Activated CD4-positive, CD25-positive, alpha-beta regulatory T cell treated with anti-CD3 and anti-CD28 coated beads, Interleukin-2, amount 50 U/mL, for 24 hours (primary cell): ENCODE measurements around the gene CCDC167.
"Not testable (repeated sequence)": the region's sequence is repeated elsewhere in the genome, so short reads cannot be mapped to it uniquely, and the experiment has no call there.

Experiments
- ATAC-seq, 2 donors: fragments of 150-1000 bp; cut with Tn5 transposase; one replicate each; pipeline ENCODE4 v1.10.0; 2021; ENCODE audit warnings: mild to moderate bottlenecking in 1 of 2, moderate library complexity in 1 of 2

The CCDC167 gene

DNA sequence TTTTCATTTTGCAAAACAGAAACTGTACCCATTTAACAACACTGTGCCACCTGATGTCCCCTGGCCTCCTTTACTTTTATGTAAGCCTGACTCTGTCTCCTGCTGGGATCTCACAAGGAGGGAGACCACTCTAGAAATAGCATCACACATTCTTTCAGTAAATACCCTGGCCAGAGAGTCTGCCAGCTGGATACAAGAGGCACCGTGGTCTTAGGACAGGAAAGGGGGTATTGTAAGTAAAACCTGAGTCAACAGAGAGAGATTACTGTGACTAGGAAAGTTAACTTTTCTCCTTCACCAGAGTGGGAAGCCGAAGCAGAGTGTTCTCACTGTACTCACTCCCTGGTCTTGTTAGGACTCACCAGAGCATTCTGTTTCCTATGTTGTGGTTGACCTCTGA, 38.9 kb downstream of the CCDC167 start:
- ATAC-seq: no peak

DNA sequence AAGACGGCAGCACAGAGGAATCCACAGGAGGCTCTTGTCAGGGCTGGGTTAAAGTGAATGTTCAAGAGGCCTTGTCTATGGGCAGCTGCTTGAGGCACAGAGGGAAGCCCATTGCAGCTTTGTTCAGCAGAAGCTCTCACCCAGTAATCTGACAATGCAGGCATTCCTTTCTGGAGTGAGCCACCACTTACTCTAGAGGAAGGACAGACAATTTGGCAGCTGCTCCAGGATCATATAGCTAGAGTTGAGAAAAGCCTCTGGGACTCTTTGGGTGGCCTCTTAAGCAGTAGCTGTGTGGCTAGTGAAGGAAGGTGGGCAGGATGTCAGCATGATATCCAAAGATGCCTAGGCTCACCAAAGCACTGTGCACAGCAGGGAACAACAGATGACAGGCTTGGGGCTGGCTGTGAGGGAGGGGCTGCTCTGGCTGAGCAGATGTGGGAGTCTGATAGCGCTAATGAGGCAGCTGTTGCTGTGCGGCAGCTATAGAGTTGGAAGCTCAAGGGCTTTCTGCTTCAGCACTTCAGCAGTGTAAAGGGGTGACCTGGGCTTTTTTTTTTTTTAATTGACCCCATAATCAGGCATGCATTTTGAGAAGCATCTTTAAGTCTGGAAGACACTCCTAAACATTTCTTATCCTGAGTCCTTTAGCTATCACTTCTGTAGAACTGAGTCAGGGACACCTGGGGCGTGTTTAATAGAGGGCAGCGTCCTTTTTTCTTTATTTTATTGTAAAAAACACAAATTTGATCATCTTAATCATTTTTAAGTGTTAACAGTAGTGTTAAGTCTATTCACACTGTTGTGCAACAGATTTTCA, 39.5 kb downstream of the CCDC167 start:
- no peak for ATAC-seq

DNA sequence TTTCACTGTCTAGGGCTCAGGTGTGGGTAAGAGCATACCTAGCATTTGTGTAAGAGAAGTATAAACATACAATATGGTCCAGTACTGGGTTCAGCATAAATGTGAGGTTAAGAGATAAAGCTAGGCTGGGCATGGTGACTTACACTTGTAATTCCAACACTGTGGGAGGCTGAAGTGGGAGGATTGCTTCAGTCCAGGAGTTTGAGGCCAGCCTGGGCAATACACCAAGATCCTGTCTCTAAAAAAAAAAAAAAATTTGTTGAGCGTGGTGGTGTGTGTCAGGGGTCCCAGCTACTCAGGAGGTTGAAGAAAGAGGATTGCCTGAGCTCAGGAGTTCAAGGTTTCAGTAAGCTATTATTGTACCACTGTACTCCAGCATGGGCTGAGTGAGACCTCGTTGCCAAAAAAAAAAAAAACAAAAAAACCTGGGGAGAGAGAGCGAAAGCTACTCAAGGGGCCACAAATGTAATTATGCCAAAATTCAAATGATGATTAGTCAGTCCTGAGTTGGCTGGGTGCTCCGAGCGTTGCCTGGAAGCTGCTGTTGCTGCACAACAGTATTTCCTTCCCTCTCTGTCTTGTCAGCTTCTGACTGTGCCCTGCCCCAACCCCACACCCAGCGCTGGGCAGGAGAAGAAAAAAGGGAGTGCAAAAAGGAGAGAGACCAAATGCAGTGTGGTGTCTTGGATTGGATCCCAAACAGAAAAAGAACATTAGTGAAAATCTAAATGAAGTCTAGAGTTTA, 42.7 kb downstream of the CCDC167 start:
- no peak for ATAC-seq

DNA sequence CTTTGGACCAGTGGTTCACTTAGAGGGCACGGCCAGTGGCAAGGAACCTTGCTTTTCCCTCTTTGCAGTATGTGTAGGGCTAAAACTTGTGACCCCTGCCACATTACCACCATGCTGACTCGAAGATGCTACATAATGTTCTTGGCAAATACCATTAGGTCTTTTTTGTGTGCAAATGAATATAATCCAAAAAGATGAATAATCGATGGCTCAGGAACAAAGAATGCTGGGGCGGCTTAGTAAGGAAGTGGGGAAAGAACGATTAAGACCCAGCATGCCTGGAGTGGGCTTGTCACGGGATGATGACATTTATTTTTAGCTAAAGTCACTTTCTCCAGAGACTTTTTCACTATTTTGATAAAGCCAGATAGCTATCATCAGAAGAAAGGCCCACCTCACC, 43.6 kb downstream of the CCDC167 start:
- ATAC-seq: no peak

DNA sequence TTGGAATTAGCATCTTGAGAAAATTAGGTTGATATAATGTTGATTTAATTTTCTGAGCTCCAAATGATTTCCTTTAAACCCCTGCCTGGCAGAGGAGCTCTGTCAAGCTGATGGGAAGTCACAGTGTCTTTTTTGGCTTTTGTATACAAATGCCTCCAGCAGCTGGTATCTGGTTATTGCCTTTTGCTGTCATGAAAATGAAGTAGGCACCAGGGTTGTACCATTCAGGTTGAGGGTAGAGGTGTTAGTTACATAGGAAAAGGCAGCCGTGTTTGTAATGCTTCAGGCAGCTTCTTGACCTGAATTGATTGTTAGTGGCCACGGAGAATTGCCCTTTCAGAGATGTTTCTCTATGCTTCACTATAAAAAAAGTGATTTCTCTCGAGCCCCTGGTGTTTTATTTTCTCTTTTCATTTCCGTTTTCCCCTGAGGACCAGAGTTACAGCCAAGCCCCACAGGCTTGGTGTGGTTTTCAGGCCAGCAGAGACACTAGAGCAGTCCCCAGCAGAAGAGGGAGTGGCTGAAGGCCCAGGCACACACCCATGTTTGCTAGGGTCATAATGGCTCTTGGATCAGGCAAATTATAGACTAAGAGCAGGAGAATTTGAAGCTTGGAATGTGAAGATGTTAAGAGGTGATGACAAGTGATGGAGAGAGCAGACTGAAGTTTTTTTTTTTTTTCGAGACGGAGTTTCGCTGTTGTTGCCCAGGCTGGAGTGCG, 45.1 kb downstream of the CCDC167 start:
- ATAC-seq: no peak

DNA sequence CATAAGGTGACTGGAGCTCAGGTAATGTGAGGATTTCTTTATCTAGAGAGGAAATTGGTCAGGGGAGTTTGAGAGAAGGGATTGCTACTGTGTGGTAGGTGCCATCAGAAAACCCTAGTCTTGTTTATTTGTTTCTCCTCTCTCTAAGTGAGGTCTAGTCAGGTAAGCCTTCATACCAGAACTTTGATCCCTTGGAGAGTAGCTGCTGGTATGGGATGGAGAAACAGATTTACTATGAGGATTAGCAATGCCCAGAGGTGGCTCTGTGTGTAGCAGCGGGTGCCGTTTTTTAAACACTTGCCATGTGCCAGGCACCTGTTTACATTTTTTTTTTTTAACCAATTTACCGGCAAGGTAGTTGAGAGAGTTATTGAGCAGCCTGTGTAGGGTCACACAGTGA, 47.2 kb downstream of the CCDC167 start:
- no peak for ATAC-seq

- no peak for ATAC-seq
Measured at GRCh38 chr6:37451441-37452193, 48.1 kb downstream of the CCDC167 start.

- no peak for ATAC-seq
Measured at GRCh38 chr6:37449984-37450383, 49.7 kb downstream of the CCDC167 start.

DNA sequence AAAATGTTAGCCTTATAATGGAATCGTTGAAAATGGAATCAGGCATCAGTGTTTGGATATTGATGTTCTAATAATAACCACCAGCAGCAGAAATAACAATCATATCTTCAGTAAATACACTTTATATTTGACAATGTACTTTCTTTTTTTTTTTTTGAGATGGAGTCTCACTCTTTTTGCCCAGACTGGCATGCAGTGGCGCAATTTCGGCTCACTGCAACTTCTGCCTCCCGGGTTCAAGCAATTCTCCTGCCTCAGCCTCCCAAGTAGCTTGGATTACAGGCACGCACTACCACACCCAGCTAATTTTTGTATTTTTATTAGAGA, 56.5 kb downstream of the CCDC167 start:
- not testable (repeated sequence) for ATAC-seq

DNA sequence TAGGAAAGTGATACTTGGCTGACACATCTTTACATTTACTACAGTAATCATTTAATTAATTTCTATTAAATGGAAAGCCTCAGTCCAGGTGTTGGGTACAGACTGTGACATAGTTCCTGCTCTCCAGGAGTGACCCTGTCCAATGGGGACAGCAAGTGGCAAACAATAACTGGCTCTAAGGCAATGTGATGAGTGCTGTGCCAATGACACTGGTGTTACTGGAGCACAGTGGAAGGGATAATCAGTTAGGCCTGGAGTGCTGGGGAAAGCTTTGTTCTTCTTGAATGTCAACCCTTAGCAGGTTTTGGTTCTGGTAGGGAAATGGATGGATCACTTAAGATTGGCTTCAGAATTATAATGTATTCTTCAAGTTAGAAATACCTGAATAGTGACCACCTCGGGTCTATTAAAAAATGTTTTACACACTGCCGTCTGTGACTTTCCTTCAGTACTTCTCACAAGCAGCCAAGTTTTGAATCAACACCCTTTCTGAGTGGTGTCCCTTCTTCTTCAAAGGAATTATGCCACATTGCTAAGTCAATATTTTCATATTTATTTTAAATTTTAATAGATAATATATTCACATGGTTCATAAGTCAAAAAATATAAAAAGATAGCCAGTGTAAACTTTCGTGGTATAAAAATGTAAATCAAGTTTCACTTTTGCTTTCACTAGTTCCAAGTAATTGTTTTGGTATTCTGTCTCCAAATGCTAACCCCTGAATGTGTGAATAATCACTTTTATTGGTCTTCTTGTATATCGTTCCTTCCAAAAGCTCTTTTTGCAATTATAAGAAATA, 57.1 kb downstream of the CCDC167 start:
- peak; percentile 62 to 63 for ATAC-seq

DNA sequence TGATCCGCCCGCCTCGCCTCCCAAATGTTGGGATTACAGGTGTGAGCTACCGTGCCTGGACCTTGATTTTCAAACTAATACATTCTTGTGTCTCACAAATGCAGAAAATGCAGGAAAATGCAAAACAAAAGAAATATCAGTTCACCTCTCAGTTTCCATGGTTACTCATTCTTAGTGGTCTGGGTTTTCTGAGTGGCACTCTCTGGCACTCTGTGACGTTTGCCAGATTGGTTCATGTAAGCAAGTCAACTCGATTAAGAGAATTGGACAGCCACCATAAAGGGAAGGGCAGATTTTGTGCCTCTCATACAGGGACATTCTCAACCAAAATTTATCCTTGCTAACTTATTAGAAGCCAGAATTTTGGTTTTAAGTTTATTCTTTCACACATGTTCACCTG, 58.0 kb downstream of the CCDC167 start:
- no peak for ATAC-seq

- no peak for ATAC-seq
Measured at GRCh38 chr6:37438930-37439329, 60.8 kb downstream of the CCDC167 start.

DNA sequence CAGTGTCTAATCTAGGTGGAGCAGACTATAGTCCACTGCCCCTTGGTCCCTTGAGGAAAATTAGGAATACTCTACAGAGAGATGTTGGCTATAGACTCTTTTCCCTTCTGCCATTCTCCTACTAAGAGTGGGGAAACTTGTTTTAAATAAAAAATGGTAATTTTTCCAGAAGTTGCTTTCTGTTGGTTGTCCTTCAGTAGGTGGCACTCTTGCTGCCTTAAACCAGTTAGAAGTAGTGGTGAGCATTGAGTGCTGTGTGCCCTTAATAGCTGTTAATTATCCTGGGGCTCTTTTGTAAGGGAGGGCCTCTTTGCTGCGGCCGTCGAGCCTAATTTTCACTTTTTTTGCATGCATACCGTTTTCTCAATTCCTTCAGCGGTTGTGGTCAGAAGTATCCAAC, 63.9 kb downstream of the CCDC167 start:
- ATAC-seq: no peak

DNA sequence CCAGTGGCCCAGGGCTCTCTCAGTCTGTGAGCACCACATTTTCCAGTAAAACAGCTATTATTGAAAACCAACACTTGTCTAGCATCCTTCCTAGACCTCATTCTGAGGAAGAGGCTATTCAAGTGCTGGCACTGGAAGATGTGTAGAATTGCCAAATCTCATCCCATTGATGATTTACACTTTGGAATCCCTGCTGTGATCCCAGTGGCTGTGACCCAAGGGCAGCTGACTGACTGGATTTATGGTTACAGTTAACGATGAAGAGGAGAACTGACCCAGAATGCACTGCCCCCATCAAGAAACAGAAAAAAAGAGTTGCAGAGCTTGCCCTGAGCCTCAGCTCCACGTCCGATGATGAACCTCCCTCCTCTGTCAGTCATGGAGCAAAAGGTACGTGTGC, 64.3 kb downstream of the CCDC167 start:
- ATAC-seq: no peak

DNA sequence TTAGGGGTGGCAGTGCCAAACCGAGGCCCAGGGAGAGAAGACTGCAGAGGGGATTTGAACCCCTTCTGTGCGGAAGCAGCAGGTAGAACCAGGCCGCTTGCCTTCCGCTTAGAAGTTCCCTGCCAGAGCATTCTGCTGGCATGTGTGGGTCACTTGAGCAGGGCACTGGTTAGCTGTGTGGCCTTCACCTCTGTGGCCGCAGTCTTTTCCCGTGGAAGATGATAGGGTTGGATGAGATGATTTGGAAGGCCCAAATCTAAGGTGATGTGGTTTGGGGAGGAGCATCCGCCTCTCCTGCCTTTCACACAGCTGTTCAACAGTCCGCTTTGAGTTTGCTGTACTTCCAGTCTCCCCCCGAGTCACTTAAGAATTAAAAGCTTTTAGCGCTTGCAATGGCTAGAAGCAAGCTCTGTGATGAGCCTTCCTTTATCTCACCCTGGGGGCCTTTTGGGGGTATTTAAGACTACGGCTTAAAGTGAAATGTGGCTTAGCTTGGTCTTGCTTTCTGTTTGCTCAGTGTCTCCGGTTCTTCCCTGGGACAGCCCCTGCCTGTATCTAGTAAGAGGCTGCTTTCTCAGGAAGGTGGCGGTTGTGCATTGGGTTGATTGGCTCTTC, 65.9 kb downstream of the CCDC167 start:
- peak; percentile 44 to 55 for ATAC-seq
